Keratinocyte (primary cell): Measurements from ENCODE around the gene INTS14. TPM values are rescaled to one million over a fixed set of nuclear protein-coding genes. Genes with fewer than 3 reads are reported as not detected.

Experiments
- DNase-seq: peaks from one replicate; pipeline ENCODE4 v3.0.0-alpha.2; 2011; ENCODE audit warnings: low read depth, missing footprints, low spot score
- FAIRE-seq: peaks from 2 replicates; lab custom pipeline; 2011; peaks lifted over from hg19 to GRCh38; lab: Jason Lieb, UNC
- H2AFZ ChIP-seq: 2 replicates; pipeline ENCODE4 v1.6.0; 2012; ENCODE audit warnings: low read length, control low read depth, inconsistent platforms; ENCODE audit not compliant: control insufficient read depth
- H3K27ac ChIP-seq: 2 replicates; pipeline ENCODE4 v1.5.1; 2011; ENCODE audit warnings: low read length; ENCODE audit not compliant: control insufficient read depth, insufficient read depth
- H3K27me3 ChIP-seq: 3 replicates; pipeline ENCODE4 v1.6.0; 2011; ENCODE audit warnings: low read length; ENCODE audit not compliant: control insufficient read depth, insufficient read depth; ENCODE audit errors: extremely low read depth
- H3K36me3 ChIP-seq, 2 experiments: 2 replicates in 1 of 2; 3 replicates in 1 of 2; pipeline ENCODE4 v1.5.1; 2011; ENCODE audit warnings: low read length in 2 of 2, mild to moderate bottlenecking in 1 of 2; ENCODE audit not compliant: control insufficient read depth in 2 of 2, insufficient read depth in 2 of 2; ENCODE audit errors: extremely low read depth in 1 of 2
- H3K4me1 ChIP-seq: 3 replicates; pipeline ENCODE4 v1.5.1; 2011; ENCODE audit warnings: low read length; ENCODE audit not compliant: control insufficient read depth, insufficient read depth; ENCODE audit errors: extremely low read depth
- H3K4me2 ChIP-seq: 3 replicates; pipeline ENCODE4 v1.6.0; 2011; ENCODE audit warnings: low read depth, low read length; ENCODE audit not compliant: control insufficient read depth, insufficient read depth; ENCODE audit errors: extremely low read depth
- H3K4me3 ChIP-seq, 3 experiments: fragments of 200-600 bp in 1 of 3; sonication (generic) in 1 of 3; 2 replicates in 2 of 3; 3 replicates in 1 of 3; pipeline ENCODE4 v1.5.1; 2011 to 2016; ENCODE audit warnings: low read length in 3 of 3, mild to moderate bottlenecking in 3 of 3, control low read depth in 2 of 3, inconsistent platforms in 1 of 3, low read depth in 1 of 3, mixed read lengths in 1 of 3, mixed run types in 1 of 3, moderate library complexity in 1 of 3; ENCODE audit not compliant: control insufficient read depth in 2 of 3, insufficient read depth in 2 of 3; ENCODE audit errors: extremely low read depth in 1 of 3
- H3K79me2 ChIP-seq: 2 replicates; pipeline ENCODE4 v1.6.0; 2012; ENCODE audit warnings: low read length; ENCODE audit not compliant: control insufficient read depth, insufficient read depth
- H3K9ac ChIP-seq: 3 replicates; pipeline ENCODE4 v1.6.0; 2011; ENCODE audit warnings: low read length; ENCODE audit not compliant: control insufficient read depth, insufficient read depth; ENCODE audit errors: extremely low read depth
- H3K9me1 ChIP-seq: 3 replicates; pipeline ENCODE4 v1.6.0; 2011; ENCODE audit warnings: low read length; ENCODE audit not compliant: control insufficient read depth, insufficient read depth; ENCODE audit errors: extremely low read depth
- H3K9me3 ChIP-seq: 2 replicates; pipeline ENCODE4 v1.5.1; 2012; ENCODE audit warnings: low read depth, low read length; ENCODE audit not compliant: control insufficient read depth
- H4K20me1 ChIP-seq: 3 replicates; pipeline ENCODE4 v1.6.0; 2011; ENCODE audit warnings: low read length; ENCODE audit not compliant: control insufficient read depth, insufficient read depth; ENCODE audit errors: extremely low read depth
- EZH2 ChIP-seq: IDR thresholded peaks from one replicate; pipeline ENCODE4 v1.6.1; 2012; ENCODE audit warnings: inconsistent platforms, mild to moderate bottlenecking, low read length, moderate library complexity
- dilution Hi-C: fragments of 300-500 bp; cut with MboI; formaldehyde crosslinking; loops from one replicate; pipeline ENCODE4 v1.7.0; 2020; ENCODE audit warnings: low sequenced_read_pairs; ENCODE audit not compliant: extremely low pct_ligation_motif_present
- polyA plus RNA-seq, 5 experiments: library from polyadenylated mRNA; depleted of rRNA in 3 of 5; stranded (reverse) in 3 of 5; stranded (forward) in 1 of 5; unstranded in 1 of 5; fragments of >200 nt; gene quantifications; 1 replicate in 1 of 5; 2 replicates in 3 of 5; 3 replicates in 1 of 5; pipeline versions ENCODE4 v1.2.1 to v1.2.3, GENCODE V29; 2011 to 2012; ENCODE audit warnings: missing spikeins in 2 of 5, low read depth in 1 of 5, low replicate concordance in 1 of 5
- TF ChIP-seq, protein P1 (sequence below), 3 experiments: IDR thresholded peaks in 1 of 3; conservative IDR thresholded peaks in 1 of 3; optimal IDR thresholded peaks in 1 of 3; 2 replicates in 2 of 3; 3 replicates in 1 of 3; pipeline versions ENCODE3 to v1.5.1; 2011; ENCODE audit warnings: low read length in 3 of 3, mild to moderate bottlenecking in 3 of 3, moderate library complexity in 2 of 3, control low read depth in 1 of 3, inconsistent platforms in 1 of 3; ENCODE audit not compliant: insufficient read depth in 2 of 3; ENCODE audit errors: extremely low read depth in 1 of 3

The INTS14 gene
- polyA plus RNA-seq, 1 donor (not counting 4 experiments of a cell fraction or from before 2014, with no cell fraction given) = 51.0 TPM

DNA sequence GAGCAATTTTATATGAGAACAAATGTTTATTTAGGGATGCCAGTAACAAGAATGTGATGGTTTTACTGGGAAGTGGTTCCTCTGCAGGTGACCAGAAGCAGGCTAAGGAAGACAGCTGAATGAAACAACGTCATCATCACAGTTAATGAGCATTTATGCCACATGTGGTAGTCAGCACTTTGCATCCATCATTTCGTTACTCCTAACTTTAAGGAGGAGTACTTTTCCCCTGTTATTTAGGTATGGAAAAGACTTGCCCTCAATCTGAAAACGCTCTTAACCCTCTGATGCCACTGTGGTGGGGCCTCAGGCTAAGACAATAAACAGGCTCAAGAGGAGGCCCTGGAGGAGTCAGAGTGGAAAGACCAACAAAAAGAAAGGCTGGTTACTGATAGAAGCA lies 31.2 kb downstream of the INTS14 start:
- no peak overlapping the region for H3K4me3 ChIP-seq
- TF ChIP-seq EZH2 = no peak
- TF ChIP-seq, protein P1, sequence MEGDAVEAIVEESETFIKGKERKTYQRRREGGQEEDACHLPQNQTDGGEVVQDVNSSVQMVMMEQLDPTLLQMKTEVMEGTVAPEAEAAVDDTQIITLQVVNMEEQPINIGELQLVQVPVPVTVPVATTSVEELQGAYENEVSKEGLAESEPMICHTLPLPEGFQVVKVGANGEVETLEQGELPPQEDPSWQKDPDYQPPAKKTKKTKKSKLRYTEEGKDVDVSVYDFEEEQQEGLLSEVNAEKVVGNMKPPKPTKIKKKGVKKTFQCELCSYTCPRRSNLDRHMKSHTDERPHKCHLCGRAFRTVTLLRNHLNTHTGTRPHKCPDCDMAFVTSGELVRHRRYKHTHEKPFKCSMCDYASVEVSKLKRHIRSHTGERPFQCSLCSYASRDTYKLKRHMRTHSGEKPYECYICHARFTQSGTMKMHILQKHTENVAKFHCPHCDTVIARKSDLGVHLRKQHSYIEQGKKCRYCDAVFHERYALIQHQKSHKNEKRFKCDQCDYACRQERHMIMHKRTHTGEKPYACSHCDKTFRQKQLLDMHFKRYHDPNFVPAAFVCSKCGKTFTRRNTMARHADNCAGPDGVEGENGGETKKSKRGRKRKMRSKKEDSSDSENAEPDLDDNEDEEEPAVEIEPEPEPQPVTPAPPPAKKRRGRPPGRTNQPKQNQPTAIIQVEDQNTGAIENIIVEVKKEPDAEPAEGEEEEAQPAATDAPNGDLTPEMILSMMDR (optimal IDR thresholded peaks at IDR 0.05 in 1 of 3, IDR thresholded peaks at IDR 0.05 in 1 of 3, conservative IDR thresholded peaks at IDR 0.05 in 1 of 3; ENCODE audit: extremely low read depth in 1 of 3, insufficient read depth in 2 of 3, low read length in 3 of 3) = no peak
- H3K4me2 ChIP-seq = no peak overlapping the region
- H3K9me3 ChIP-seq = no peaks in the 10 kb centered on the region
- peaks cover 10% of the 10 kb centered on the region for H3K4me1 ChIP-seq
- dilution Hi-C loops = no loop called here
- FAIRE-seq (no peak), DNase-seq (no peak)
- H4K20me1 ChIP-seq = no peaks in the 10 kb centered on the region
- H2AFZ ChIP-seq = no peak overlapping the region
- no peaks in the 10 kb centered on the region for H3K79me2 ChIP-seq
- no peak overlapping the region for H3K27ac ChIP-seq
- H3K9me1 ChIP-seq = no peaks in the 10 kb centered on the region
- peaks cover 8 to 42% of the 10 kb centered on the region in 2 experiments for H3K36me3 ChIP-seq
- no peaks in the 10 kb centered on the region for H3K27me3 ChIP-seq
- no peak overlapping the region for H3K9ac ChIP-seq

DNA sequence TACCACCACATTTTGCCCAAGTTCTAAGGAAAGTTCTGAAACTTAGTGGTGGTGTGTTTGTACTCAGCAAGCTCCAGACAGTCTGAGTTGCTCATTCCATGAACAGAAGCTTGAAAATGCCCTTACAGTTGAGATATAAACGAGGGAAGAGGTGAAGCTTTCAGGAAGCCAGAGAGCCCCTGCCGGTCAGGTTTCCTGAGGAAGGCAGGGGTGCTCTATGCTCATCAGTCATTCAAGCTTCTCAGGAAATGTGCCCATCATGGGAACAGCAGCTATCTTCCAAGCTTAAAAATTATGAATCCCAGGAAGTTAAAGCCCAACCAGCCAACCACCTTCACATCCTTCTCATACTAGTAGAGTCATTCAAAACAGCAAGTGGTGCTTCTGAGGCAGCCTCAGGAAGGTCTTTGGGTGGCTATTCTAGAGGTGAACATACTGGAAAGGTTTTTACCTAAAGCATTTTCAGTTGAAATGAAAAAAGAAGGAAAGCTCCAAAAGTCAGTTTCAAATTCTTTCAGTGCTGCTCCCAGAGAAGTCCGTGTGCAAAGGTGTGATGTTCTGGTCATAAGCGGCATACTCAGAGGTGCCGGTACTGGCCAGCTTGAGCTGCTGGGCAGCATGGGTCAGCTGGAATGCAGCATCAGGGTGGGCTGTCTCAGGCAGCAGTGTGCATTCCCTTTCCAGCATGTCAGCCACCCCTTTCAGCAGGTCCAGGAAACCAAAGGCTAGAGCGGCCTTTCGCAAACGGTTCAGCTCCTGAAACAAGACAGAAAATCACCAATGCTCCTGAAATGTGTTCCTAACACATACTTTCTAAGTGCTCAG lies 31.8 kb downstream of the INTS14 start:
- no peak overlapping the region for H3K4me2 ChIP-seq
- no peak for TF ChIP-seq EZH2
- TF ChIP-seq, protein P1 (optimal IDR thresholded peaks at IDR 0.05 in 1 of 3, IDR thresholded peaks at IDR 0.05 in 1 of 3, conservative IDR thresholded peaks at IDR 0.05 in 1 of 3; ENCODE audit: extremely low read depth in 1 of 3, insufficient read depth in 2 of 3, low read length in 3 of 3) = no peak
- no peaks in the 10 kb centered on the region for H4K20me1 ChIP-seq
- H3K36me3 ChIP-seq = peaks cover 10 to 47% of the 10 kb centered on the region in 2 experiments
- H3K27me3 ChIP-seq = no peaks in the 10 kb centered on the region
- no peaks in the 10 kb centered on the region for H3K79me2 ChIP-seq
- no peak overlapping the region for H3K9ac ChIP-seq
- H3K9me3 ChIP-seq = no peaks in the 10 kb centered on the region
- FAIRE-seq (no peak), DNase-seq (no peak)
- no peak overlapping the region for H3K27ac ChIP-seq
- dilution Hi-C loops = no loop called here
- H3K4me1 ChIP-seq = peaks cover 10% of the 10 kb centered on the region
- no peak overlapping the region for H3K4me3 ChIP-seq
- H2AFZ ChIP-seq = no peak overlapping the region
- H3K9me1 ChIP-seq = no peaks in the 10 kb centered on the region
